NCI-H748 treated with DMSO at 0.1 percent for 48 hours (cell line): ENCODE data around the gene SFT2D1.
"Not testable (repeated sequence)": the region's sequence is repeated elsewhere in the genome, so short reads cannot be mapped to it uniquely, and the experiment has no call there.

ENCODE experiments used
- DNase-seq: peaks from one replicate; lab custom pipeline; 2025; lab: John Stamatoyannopoulos, UW

The SFT2D1 gene

DNA sequence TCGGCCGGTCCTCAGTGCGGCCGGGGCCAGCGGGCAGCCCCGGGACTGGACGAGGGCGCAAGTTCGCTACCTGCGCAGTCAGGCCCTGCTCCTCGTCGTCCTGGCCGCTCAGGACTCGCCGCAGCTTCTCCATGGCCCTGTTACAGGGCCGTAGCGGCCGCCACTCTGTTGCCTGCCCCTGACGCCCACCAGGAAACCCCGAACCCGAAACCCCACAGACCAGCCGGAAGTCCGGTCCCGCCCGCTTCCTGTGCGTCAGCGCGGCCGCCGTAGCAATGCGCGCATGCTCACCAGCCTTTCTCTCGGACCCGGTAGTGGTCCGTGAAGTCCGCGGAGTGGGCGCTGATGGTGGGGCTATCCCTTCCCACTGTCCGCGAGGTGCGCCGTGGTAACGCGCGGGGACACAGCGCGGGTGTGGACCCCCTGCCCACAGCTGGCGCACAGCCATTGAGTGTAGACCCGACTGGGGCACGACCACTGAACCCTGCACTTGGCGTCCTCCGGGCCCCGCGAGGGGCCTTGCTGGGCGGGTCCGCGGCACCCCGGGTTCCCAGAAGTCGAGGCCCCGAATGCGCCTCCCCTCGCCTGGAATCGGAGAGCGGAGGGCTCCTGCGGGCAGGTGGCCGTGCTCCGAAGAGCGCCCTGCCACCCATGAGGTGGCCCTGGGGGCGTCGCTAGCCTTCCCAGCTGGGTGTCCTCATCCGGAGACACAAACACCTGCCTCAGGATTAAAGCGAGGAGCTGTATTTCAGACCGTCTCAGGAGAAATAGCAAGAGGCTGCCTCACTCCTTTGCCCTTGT, at the start of gene SFT2D1:
TSS of gene SFT2D1 (minus strand) at position 197 of the 801 bp plus-strand sequence. CDS start at position 133, 64 bp downstream.
- peak; percentile 30 for DNase-seq

DNA sequence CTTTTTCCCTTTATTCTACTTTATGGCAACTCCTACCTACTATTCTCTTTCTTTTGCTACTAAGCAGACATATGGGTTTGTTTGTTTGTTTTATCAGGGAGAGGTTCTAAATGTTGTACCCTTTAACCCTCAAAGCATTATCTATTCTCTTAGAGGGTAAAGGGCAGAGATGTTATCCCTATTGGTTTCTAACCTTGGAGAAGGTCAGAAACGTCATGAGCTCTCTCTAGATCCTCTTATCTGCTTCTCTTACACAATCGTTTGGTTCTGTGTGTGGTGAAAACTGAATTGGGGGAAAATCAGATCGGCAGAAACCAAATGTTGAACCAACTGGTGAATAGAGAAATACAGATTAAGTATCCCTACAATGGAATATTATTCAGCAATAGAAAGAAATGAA, 46.8 kb upstream of the SFT2D1 start:
- no peak for DNase-seq

DNA sequence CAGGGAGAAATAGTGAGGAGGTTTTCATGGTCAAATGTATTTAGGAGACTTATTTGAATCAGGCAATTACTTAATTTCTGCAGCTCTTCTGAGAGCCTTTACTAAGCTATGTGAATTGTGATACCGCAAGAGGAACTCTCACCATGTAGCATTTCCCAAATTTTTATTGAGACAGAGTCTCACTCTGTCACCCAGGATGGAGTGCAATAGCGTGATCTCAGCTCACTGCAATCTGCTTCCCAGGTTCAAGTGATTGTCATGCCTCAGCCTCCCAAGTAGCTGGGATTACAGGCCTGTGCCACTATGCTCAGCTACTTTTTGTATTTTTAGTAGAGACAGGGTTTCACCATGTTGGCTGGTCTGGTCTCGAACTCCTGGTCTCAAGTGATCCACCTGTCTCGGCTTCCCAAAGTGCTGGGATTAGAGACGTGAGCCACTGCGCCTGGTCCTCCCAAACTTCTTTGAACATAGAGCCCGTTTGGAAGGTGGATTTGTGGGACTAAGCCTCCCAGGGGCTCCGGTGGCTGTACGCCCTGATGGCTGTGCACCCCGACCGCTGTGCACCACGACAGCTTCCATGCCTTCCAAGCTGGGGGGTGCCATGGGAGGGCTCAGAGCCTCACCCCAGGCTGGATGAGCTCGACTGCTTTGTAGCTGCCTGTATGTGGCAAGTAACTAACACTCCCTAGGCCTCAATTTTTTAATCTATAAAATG, 46.1 kb upstream of the SFT2D1 start:
- DNase-seq = no peak

DNA sequence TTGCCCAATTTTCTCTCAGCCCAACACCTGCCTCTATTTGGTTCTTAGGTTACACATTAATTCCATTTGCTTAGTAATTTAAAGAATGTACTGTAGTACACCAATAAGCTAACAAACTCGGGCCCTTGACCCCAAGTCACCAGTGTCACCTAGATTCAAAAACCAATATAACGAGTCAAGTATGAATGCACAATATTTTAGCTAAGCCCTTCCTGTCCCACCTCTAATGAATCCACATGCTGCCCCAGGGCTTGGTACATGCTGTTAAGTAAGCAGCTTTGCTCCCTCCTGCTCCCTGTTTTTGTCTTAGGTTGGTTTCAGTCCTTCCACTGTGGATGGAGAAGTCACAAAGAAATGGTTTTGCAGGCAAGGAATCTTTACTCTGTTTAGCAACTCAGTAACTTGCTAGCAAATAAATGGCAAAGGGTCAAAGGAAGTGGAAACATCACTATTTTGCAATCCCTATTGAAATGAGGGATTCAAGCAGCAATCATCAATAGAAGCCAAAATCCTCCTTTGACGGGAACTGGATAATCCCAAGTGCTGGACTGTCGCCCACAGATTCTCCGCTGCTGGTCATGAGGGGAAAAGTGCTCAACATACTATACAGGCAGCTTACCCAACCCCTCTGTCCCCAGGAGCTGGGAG, 45.4 kb upstream of the SFT2D1 start:
- DNase-seq = peak; percentile 13

DNA sequence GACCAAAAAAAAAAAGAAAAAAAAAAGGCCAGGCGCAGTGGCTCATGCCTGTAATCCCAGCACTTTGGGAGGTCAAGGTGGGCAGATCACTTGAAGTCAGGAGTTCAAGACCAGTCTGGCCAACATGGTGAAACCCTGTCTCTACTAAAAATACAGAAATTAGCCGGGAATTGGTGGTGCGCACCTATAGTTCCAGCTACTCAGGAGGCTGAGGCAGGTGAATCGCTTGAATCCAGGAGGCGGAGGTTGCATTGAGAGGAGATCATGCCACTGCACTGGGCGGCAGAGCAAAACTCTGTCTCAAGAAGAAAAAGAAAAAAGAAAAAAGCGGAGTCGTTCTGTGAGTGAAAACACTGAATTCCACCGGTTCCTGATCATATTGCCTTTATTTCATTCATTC, 44.8 kb upstream of the SFT2D1 start:
- not testable (repeated sequence) for DNase-seq

DNA sequence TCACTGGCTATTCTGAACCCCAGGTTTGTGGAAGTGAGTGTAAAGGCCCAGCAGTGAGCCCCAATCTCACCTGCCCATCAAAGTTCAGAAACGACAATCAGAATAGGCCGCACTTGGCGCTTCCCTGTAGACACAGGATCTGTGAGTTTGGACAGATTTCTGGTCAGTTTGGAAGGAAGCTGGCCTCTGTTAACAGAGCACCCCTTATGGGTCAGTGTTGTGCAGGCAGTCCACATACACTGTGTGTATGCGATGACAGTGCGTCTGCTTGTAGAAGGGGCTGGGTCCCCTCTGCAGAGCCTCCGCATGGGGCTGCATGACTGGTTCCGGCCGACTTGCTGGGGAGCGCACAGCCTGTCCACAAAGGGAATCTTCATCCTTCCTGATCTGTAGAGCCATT, 43.8 kb upstream of the SFT2D1 start:
- DNase-seq = no peak

DNA sequence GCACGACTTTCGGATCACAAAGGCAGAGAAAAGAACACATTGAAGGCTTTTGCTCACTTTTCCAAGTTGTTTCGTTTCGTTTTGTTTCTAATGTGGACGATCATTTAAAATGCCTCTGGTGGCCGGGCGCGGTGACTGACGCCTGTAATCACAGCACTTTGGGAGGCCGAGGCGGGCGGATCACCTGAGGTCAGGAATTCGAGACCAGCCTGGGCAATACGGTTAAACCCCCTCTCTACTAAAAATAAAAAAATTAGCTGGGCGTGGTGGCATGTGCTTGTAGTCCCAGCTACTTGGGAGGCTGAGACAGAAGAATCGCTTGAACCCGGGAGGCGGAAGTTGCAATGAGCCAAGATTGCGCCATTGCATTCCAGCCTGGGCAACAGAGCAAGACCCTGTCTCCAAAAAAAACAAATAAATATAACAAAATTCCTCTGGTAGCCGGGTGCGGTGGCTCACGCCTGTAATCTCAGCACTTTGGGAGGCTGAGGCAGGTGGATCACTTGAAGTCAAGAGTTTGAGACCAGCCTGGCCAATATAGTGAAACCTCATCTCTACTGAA, 41.5 kb upstream of the SFT2D1 start:
- DNase-seq = not testable (repeated sequence)

DNA sequence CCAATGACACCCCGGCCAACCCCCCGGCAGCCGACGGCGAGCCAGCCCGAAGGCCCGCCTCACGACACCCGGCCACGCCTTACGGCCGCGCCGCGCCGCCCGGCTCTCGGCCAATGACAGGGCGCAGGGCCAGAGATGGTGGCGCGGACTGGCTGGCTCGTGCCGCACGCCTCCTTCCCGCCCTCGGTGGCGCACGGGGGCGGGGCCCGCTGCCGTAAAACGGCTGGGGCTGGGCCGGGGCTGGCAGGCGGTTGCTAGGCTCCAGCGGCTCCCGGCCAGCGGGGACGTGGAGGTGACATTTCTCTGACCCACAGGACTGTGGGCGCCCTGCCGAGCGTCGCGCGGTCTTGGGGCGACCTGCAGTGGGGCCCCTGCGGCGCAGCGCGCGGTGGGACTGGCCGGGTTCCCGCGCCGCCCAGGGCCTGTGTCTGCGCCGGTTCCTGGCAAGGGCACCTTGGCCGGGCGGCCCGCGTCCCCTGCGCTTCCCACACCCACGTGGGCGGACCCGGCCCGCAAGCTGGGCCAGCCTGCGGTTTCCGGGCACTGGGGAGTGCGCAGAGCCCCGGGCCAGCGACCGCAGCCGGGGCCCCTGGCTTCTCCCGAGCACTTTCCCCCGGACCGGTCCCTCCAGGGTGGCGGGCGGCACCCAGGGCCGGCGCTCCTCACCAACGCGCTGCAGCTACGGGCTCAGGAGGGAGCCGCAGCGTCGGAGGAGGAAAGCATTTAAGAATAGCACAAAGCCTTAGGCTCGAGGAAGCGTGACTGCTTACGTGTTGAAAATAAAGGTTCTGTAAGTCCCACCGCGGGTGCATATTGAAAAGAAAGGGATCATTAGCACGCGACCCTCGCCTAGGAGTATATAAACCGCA, 40.8 kb upstream of the SFT2D1 start, which contains the start of gene MPC1:
TSS of gene MPC1 (minus strand) at position 8 of the 869 bp plus-strand sequence. CDS start 64 bp downstream, outside the sequence.
- DNase-seq = peak; percentile 89

DNA sequence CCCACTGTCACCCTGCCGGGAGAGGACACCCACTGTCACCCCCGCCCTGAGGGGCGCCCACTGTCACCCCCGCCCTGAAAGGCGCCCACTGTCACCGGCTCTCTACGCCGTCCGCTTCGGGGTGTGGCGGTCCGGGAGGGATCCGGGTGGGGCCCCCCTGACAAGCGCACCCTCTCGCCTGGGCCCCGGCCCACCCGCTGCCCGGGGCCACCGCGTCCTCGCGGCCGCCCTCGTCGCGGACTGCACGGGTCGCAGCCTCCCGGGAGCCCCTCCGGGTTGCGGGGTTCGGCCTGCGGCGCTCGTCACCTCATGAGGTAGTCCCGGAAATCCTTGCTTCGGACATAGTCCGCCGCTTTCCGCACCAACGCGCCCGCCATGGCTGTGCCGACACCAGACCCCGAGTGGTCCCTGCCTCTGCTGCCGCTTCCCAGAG, 40.2 kb upstream of the SFT2D1 start:
- DNase-seq = no peak

DNA sequence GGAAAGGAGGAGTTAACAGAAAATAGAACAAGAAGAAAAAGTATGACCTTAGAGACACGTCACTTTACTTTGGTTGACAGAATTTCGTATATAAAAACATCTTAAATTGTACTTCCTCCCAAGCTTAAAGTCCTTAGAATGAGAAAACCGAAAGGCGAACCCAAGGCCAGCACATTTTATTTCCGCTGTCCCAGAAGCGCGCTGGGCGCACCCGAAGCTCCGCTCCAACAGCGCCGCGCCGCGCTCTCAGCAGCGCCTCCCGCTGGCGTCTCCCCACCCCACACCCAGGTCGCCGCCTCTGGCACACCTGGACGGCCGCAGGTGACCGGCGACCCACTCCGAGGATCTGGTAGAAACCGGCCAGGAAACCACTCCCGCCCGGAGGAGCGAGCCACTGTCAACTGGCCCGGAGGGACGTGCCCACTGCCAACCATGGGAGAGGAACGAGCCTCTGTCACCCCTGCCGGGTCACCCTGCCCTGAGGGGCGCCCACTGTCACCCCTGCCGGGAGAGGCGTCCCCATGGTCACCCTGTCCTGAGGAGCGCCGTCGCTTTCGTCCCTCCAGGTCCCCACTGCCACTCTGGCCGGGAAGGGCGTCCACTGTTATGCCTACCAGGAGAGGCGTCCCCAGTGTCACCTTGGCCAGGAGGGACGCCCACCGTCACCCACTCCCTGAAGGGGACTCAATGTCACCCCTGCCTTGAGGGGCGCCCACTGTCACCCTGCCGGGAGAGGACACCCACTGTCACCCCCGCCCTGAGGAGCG, 39.6 kb upstream of the SFT2D1 start:
- DNase-seq = peak; percentile 61

DNA sequence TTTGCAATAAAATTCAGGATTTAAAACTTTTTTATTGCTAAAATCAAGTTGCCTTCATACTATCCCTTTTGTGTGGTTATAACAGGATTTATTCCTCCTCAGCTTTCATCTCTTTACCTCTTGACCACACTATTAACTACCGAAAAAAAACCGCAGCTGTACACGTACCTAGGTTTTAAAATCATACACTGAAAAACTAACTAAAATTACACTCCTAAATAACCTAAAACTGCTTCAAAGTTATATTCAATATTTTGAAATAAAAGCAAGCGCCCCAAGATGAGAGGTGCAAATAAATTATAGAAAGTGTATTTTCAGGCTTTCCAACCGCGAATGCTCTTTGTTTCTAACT, 39.0 kb upstream of the SFT2D1 start:
- DNase-seq = peak; percentile 38

DNA sequence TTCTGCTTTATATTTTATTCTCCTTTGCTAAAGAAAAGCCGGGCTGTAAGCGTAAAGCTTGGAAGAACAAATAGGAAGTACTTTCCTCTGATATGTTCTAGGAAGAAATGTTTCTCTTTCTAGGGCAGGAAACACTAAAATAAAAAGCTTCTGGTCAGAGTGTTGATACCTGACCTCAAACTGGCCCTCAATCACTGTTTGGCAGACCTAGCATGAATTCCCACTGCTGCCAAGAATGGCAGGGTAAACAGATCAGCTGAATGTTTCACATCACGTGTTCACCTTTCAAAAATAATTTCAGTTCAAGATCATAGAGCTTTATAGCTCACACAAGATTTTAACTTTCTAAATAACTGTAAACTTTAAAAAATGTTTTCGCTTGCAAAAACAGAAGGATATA, 37.5 kb upstream of the SFT2D1 start:
- DNase-seq = no peak

DNA sequence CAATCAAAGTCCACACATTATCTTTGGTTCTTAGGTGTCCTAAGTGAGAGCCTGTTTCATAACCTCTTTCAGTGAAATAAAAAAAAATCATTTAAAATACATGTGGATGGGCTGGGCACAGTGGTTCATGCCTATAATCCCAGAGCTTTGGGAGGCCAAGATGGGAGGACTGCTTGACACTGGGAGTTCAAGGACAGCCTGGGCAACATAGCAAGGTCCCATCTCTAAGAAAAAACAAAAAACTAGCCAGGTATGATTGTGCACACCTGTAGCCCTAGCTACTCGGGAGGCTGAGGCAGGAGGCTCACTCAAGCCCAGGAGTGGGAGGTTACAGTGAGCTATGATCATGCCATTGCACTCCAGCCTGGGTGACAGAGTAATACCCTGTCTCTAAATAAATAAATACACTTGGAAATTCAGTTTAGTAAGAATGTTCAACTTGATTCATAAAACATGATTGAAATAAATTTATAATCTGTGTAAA, 36.8 kb upstream of the SFT2D1 start:
- no peak for DNase-seq

DNA sequence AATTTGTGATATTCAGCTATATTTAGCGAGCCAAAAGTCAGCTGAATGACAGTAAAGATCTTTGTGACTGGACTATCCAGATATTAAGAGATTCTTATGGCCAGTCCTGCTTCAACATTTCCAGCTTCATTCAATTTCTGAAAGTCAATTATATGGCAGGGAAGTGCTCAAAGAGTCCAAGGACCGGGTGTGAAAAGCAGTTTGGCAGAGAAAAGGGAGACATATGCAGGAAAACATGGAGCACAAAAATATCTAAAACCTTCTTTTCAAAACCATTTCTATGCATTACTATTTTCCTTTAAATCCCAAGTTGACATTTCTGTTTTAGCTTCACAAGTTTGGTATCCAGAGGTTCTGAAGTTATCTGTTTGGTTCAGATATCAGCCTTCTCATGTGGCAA, 35.4 kb upstream of the SFT2D1 start:
- no peak for DNase-seq

DNA sequence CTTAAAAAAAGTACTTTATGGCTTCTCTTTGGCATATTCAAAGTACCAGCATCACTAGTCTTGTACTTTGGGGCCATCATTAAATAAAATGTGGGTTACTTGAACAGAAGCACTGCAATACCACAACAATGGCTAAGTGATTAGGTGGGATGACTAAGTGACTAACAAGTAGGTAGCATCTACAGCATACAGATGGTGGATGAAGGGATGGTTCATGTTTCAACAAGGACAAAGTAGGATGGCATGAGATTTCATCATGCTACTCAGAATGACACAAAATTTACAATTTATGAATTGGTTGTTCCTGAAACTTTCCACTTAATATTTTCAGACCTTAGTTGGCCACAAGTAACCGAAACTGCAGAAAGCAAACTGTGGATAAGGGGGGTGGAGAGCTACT, 32.7 kb upstream of the SFT2D1 start:
- DNase-seq = no peak

DNA sequence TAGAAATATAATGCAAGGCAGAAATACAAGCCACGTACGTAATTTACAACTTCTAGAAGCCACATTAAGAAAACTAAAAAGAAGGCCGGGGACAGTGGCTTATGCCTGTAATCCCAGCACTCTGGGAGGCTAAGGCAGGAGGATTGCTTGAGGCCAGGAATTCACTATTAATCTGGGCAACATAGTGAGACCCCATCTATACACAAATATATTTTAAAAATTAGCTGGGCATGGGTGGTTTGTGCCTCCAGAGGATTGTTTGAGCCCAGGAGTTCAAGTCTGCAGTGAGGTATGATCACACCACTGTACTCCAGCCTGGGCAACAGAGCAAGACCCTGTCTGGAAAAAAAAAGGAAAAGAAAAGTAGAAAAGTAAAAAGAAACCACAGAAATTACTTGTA, 28.1 kb upstream of the SFT2D1 start:
- no peak for DNase-seq

DNA sequence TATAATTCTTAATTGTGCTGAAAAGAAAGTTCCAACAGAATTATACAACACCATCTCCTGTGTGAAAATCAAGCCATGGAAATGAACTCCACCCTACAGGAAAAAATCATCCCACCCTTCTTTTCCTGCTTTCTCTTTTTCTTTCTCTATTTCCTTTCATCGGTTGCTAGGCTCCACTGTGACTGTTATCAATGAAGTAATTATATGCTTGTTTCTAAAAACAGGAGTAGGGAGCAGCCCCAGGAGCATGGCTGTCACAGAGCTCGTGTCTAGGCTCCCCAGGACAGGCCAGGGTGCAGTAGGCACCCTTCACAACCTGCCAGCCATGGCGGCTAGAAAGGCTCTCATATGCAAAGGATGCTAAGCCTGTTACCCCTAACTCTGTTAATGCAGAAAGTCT, 27.4 kb upstream of the SFT2D1 start:
- no peak for DNase-seq

DNA sequence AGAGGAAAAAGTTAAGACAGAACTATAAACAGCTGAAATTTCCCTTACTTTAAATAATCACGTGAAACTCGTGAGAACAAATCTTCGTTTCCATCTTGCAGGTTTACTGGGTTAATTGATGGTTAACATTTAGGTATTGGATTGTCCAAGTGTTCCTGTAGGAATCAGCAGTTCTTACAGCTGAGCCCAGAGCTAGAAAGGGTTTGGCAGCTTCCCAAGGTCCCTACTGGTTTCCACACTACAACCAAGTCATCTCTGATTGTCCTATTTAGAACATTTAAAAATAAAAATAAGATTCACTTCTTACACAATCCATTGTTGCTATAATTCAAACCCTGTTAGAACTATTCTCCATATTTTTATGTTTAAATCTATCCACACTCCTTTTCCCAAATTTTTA, 24.6 kb upstream of the SFT2D1 start:
- DNase-seq = no peak

DNA sequence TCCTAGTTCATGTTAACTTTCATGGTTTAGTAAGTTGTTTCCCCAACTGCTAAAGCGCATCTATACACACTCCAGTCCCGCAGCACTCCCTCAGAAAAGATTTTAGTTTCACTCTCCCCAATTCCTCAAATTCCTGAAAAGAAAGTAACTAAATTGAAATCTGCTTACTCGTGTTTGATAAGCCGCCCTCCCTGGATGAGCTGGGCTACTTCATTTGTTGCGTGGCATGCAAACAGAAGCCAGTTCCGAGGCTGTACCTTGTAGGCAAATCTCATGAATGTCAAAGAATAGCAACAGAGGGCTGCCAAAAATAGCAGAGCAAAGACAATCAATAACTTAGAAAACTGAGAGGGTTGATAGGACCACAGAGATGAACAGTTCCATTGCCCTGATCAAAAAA, 23.5 kb upstream of the SFT2D1 start:
- no peak for DNase-seq

DNA sequence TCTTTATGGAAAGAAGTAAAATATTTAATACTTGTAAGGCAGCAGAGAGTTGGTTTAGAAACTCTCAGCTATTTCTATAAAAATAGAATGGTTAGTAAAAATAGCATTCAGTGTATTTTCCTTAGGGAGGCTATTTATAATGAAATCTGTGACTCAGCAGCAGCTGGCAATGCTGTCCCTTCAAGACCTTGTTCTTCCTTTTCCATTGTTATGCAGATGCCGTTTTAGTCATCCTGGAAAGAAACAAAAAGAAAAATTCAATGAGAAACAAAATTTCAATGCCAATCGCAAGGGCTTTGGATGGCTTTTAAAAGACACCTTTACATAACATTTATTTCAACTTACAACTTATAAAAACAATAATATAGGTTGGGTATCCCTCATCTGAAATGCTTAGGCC, 22.9 kb upstream of the SFT2D1 start:
- DNase-seq = no peak

DNA sequence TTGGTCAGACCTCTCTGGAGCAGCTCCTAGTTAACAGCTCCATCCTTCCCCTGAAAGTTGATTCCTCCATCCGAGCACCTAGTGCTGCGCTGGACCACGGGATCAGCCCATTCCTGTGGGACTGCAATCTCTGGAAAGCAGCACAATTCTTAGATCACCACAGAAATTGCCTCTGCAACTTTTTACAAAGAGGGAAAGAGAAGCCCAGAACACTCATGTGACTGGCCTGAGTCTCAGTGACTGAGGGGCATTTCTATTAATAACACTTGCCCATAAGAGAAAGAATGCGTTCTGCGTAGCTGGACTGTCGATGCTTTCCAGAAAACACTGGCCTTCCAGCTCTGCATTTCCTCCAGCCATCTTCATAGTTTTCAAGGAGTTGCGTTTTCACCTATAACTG, 22.1 kb upstream of the SFT2D1 start:
- DNase-seq = no peak
